H1 (cell line): ENCODE data around the gene HIVEP3. TPM values are rescaled to one million over a fixed set of nuclear protein-coding genes. Genes with fewer than 3 reads are reported as not detected.

Experiments used
- CTCF ChIA-PET: fragments of 300-600 bp; sonication (Branson Sonifier 250); formaldehyde crosslinking; loops from one replicate; lab custom pipeline; 2021; ENCODE audit not compliant: partially characterized antibody; lab: Charles Lee
- POLR2A ChIA-PET: fragments of 300-600 bp; sonication (Branson Sonifier 250); formaldehyde crosslinking; loops from one replicate; lab custom pipeline; 2021; ENCODE audit warnings: inconsistent platforms; ENCODE audit not compliant: partially characterized antibody; lab: Charles Lee
- DNase-seq, 2 experiments: peaks; one replicate each; pipeline versions ENCODE4 v3.0.0 to v3.0.0-alpha.2; 2010 to 2022; ENCODE audit warnings: low spot score in 2 of 2, low read depth in 1 of 2, mixed read lengths in 1 of 2
- FAIRE-seq: peaks from 2 replicates; lab custom pipeline; 2011; peaks lifted over from hg19 to GRCh38; lab: Jason Lieb, UNC
- H2AFZ ChIP-seq: 2 replicates; pipeline ENCODE4 v1.8.1; 2012; ENCODE audit warnings: low read length, inconsistent platforms
- H2AK5ac ChIP-seq: 2 replicates; pipeline ENCODE4 v1.6.1; 2013; ENCODE audit warnings: low read depth, low read length
- H2BK120ac ChIP-seq: replicated peaks from 2 replicates; pipeline ENCODE3; 2013; ENCODE audit warnings: low read depth, low read length, inconsistent platforms
- H2BK12ac ChIP-seq: 2 replicates; pipeline ENCODE4 v1.6.1; 2013; ENCODE audit warnings: low read depth, low read length
- H2BK15ac ChIP-seq: 2 replicates; pipeline ENCODE4 v1.6.1; 2013; ENCODE audit warnings: low read length
- H2BK20ac ChIP-seq: 2 replicates; pipeline ENCODE4 v1.6.1; 2013; ENCODE audit warnings: low read length
- H2BK5ac ChIP-seq: 2 replicates; pipeline ENCODE4 v1.6.1; 2013; ENCODE audit warnings: low read depth, low read length
- H3K14ac ChIP-seq: 2 replicates; pipeline ENCODE4 v1.6.1; 2013; ENCODE audit warnings: inconsistent platforms; ENCODE audit not compliant: insufficient read length
- H3K18ac ChIP-seq: 2 replicates; pipeline ENCODE4 v1.6.1; 2013; ENCODE audit warnings: low read length; ENCODE audit errors: extremely low read depth
- H3K23ac ChIP-seq: 2 replicates; pipeline ENCODE4 v1.6.1; 2013; ENCODE audit warnings: inconsistent platforms; ENCODE audit not compliant: insufficient read length
- H3K23me2 ChIP-seq: 2 replicates; pipeline ENCODE4 v1.6.1; 2013; ENCODE audit warnings: low read depth, low read length
- H3K27ac ChIP-seq: 2 replicates; pipeline ENCODE4 v1.6.1; 2011; ENCODE audit warnings: low read depth, low read length, inconsistent platforms
- H3K27me3 ChIP-seq, 4 experiments: replicated peaks in 1 of 4; 1 replicate in 1 of 4; 2 replicates in 3 of 4; pipeline versions ENCODE4 v1.6.1 to v1.8.1; 2011 to 2013; ENCODE audit warnings: low read length in 3 of 4, mild to moderate bottlenecking in 3 of 4, inconsistent platforms in 2 of 4, mixed read lengths in 2 of 4, moderate library complexity in 1 of 4; ENCODE audit not compliant: control insufficient read depth in 3 of 4, insufficient read depth in 3 of 4; ENCODE audit errors: extremely low read depth in 1 of 4
- H3K36me3 ChIP-seq, 4 experiments: 2 replicates each; pipeline versions ENCODE4 v1.6.1 to v1.8.1; 2011 to 2013; ENCODE audit warnings: mild to moderate bottlenecking in 4 of 4, low read length in 3 of 4, moderate library complexity in 2 of 4, control low read depth in 1 of 4, inconsistent platforms in 1 of 4; ENCODE audit not compliant: insufficient read depth in 4 of 4, control insufficient read depth in 2 of 4
- H3K4ac ChIP-seq: replicated peaks from 2 replicates; pipeline ENCODE3; 2013; ENCODE audit warnings: low read length, low read depth, mixed read lengths, inconsistent platforms; ENCODE audit not compliant: insufficient read length
- H3K4me1 ChIP-seq, 4 experiments: replicated peaks in 1 of 4; 1 replicate in 1 of 4; 2 replicates in 3 of 4; pipeline versions ENCODE4 v1.6.1 to v1.8.1; 2011 to 2013; ENCODE audit warnings: low read length in 3 of 4, inconsistent platforms in 2 of 4, mixed read lengths in 1 of 4; ENCODE audit not compliant: insufficient read depth in 4 of 4, control insufficient read depth in 3 of 4
- H3K4me2 ChIP-seq, 2 experiments: 2 replicates each; pipeline versions ENCODE4 v1.6.1 to v1.8.1; 2011 to 2013; ENCODE audit warnings: low read depth in 2 of 2, low read length in 2 of 2, control low read depth in 1 of 2, inconsistent platforms in 1 of 2, mild to moderate bottlenecking in 1 of 2; ENCODE audit not compliant: insufficient read depth in 1 of 2
- H3K4me3 ChIP-seq, 4 experiments: fragments of 200-600, 300-600 bp in 1 of 4; sonication (generic), shearing (Covaris generic), sonication (Bioruptor Twin) in 1 of 4; 2 replicates each; pipeline versions ENCODE4 v1.5.1 to v1.8.1; 2011 to 2016; ENCODE audit warnings: low read length in 4 of 4, low read depth in 3 of 4, control low read depth in 2 of 4, inconsistent platforms in 2 of 4, mild to moderate bottlenecking in 2 of 4, mixed read lengths in 1 of 4, moderate library complexity in 1 of 4; ENCODE audit not compliant: insufficient read depth in 2 of 4; ENCODE audit errors: extremely low read depth in 1 of 4
- H3K56ac ChIP-seq: replicated peaks from 2 replicates; pipeline ENCODE3; 2013; ENCODE audit warnings: low read depth, mild to moderate bottlenecking, mixed read lengths, low read length, inconsistent platforms; ENCODE audit not compliant: insufficient read length
- H3K79me1 ChIP-seq: 2 replicates; pipeline ENCODE4 v1.6.1; 2013; ENCODE audit warnings: low read depth, low read length, control low read depth
- H3K79me2 ChIP-seq, 2 experiments: 2 replicates each; pipeline versions ENCODE4 v1.6.1 to v1.8.1; 2012 to 2013; ENCODE audit warnings: low read length in 2 of 2, mild to moderate bottlenecking in 2 of 2, inconsistent platforms in 1 of 2; ENCODE audit not compliant: insufficient read depth in 2 of 2, control insufficient read depth in 1 of 2
- H3K9ac ChIP-seq, 4 experiments: replicated peaks in 1 of 4; 1 replicate in 1 of 4; 2 replicates in 3 of 4; pipeline versions ENCODE4 v1.6.1 to v1.8.1; 2011 to 2013; ENCODE audit warnings: low read depth in 3 of 4, low read length in 3 of 4, control low read depth in 2 of 4, mild to moderate bottlenecking in 2 of 4, moderate library complexity in 2 of 4, inconsistent platforms in 1 of 4; ENCODE audit errors: extremely low read depth in 1 of 4
- H3K9me3 ChIP-seq, 2 experiments: 2 replicates each; pipeline versions ENCODE4 v1.6.1 to v1.8.1; 2012 to 2013; ENCODE audit warnings: mild to moderate bottlenecking in 2 of 2, moderate library complexity in 2 of 2, control low read depth in 1 of 2, inconsistent platforms in 1 of 2, low read depth in 1 of 2, low read length in 1 of 2, mixed read lengths in 1 of 2; ENCODE audit not compliant: insufficient read depth in 2 of 2
- H4K20me1 ChIP-seq, 2 experiments: replicated peaks in 1 of 2; 2 replicates each; pipeline versions ENCODE3 to v1.8.1; 2011 to 2013; ENCODE audit warnings: inconsistent platforms in 2 of 2, low read length in 2 of 2, mild to moderate bottlenecking in 1 of 2; ENCODE audit not compliant: insufficient read depth in 2 of 2, control insufficient read depth in 1 of 2
- H4K5ac ChIP-seq: 2 replicates; pipeline ENCODE4 v1.6.1; 2013; ENCODE audit warnings: low read length, low read depth, mixed read lengths, inconsistent platforms; ENCODE audit not compliant: insufficient read length
- H4K8ac ChIP-seq: 2 replicates; pipeline ENCODE4 v1.8.0; 2013; ENCODE audit warnings: mild to moderate bottlenecking, moderate library complexity, low read length, inconsistent platforms; ENCODE audit not compliant: insufficient read depth; ENCODE audit errors: extremely low read depth
- H4K91ac ChIP-seq: replicated peaks from 2 replicates; pipeline ENCODE3; 2013; ENCODE audit warnings: low read length, mixed read lengths, inconsistent platforms; ENCODE audit not compliant: insufficient read length
- GTF2F1 ChIP-seq: IDR thresholded peaks from 2 replicates; pipeline ENCODE4 v1.6.1; 2012; ENCODE audit warnings: low read depth, low read length, improper control_type of control experiment, borderline replicate concordance
- HDAC2 ChIP-seq, 2 experiments: fragments of 300-600 bp in 1 of 2; sonication (generic) in 1 of 2; IDR thresholded peaks; 2 replicates each; pipeline ENCODE4 v1.6.1; 2011 to 2012; ENCODE audit warnings: low read depth in 2 of 2, low read length in 2 of 2, mild to moderate bottlenecking in 2 of 2, moderate library complexity in 2 of 2, borderline replicate concordance in 1 of 2, inconsistent platforms in 1 of 2
- KDM5A ChIP-seq: fragments of 200-600 bp; IDR thresholded peaks from 2 replicates; pipeline ENCODE4 v1.7.1; 2012; ENCODE audit warnings: mild to moderate bottlenecking, low read length, inconsistent platforms, mixed read lengths
- PHF8 ChIP-seq: fragments of 200-600 bp; sonication (generic); conservative IDR thresholded peaks from 2 replicates; pipeline ENCODE4 v1.7.1; 2012; ENCODE audit warnings: low read depth, mild to moderate bottlenecking, inconsistent platforms, low read length, moderate library complexity
- RNF2 ChIP-seq: fragments of 200-900, 300-1000 bp; sonication (generic); IDR thresholded peaks from 2 replicates; pipeline ENCODE4 v1.7.1; 2016; ENCODE audit warnings: borderline replicate concordance, low read depth, mild to moderate bottlenecking, antibody characterized with exemption, low read length; ENCODE audit not compliant: poor library complexity, severe bottlenecking; ENCODE audit errors: missing control alignments
- RXRA ChIP-seq: IDR thresholded peaks from 2 replicates; pipeline ENCODE4 v1.6.1; 2011; ENCODE audit warnings: low read depth, mild to moderate bottlenecking, low read length, moderate library complexity; ENCODE audit not compliant: insufficient read depth
- SUZ12 ChIP-seq: fragments of 200-600 bp; sonication (generic); IDR thresholded peaks from 2 replicates; pipeline ENCODE4 v1.6.1; 2012; ENCODE audit warnings: mild to moderate bottlenecking, inconsistent platforms, low read length, moderate library complexity, mixed read lengths
- TAF1 ChIP-seq: IDR thresholded peaks from 2 replicates; pipeline ENCODE4 v1.6.1; 2011; ENCODE audit warnings: mild to moderate bottlenecking, low read depth, low read length
- TEAD4 ChIP-seq: IDR thresholded peaks from 2 replicates; pipeline ENCODE4 v1.6.1; 2012; ENCODE audit warnings: low read depth, low read length, inconsistent platforms, mixed read lengths
- YY1 ChIP-seq: IDR thresholded peaks from 2 replicates; pipeline ENCODE4 v1.6.1; 2011; ENCODE audit warnings: low read depth, mild to moderate bottlenecking, low read length
- ZNF274 ChIP-seq: IDR thresholded peaks from 2 replicates; pipeline ENCODE4 v1.7.0; 2012; ENCODE audit warnings: low read length, borderline replicate concordance; ENCODE audit errors: extremely low read depth
- WGBS, 2 experiments: shearing (Covaris generic) in 1 of 2; methylation state at CpG; one replicate each; pipeline versions ENCODE4 v1.1.6 to v1.1.7; 2013 to 2015; ENCODE audit warnings: low lambda C conversion rate in 2 of 2, mixed read lengths in 2 of 2, inconsistent platforms in 1 of 2, low coverage in 1 of 2, missing lambda C conversion rate in 1 of 2; ENCODE audit not compliant: insufficient replicate concordance in 2 of 2, insufficient coverage in 1 of 2, insufficient read length in 1 of 2; ENCODE audit errors: extremely low coverage in 1 of 2, missing lambda C conversion rate in 1 of 2; 5-methylcytosine and 5-hydroxymethylcytosine counted together
- polyA plus RNA-seq, 7 experiments: library from polyadenylated mRNA; depleted of rRNA in 3 of 7; stranded (reverse) in 5 of 7; unstranded in 2 of 7; fragments of >200 nt in 5 of 7; fragments of 200-250 nt in 2 of 7; gene quantifications; 1 replicate in 5 of 7; 2 replicates in 1 of 7; 4 replicates in 1 of 7; pipeline versions ENCODE4 v1.2.1 to v1.2.3, GENCODE V29; 2011 to 2013; ENCODE audit warnings: missing spikeins in 2 of 7, mixed read lengths in 2 of 7
- total RNA-seq: library from RNA; stranded (reverse); fragmentation: NEBNext Ultra II Directional; extraction: Animal tissue kit (Norgen Biotek cat#: 25700); gene quantifications from 2 replicates; pipeline ENCODE4 v1.2.1, GENCODE V29; 2021
- TF ChIP-seq, protein P1 (sequence below): IDR thresholded peaks from 2 replicates; pipeline ENCODE4 v1.6.1; 2012; ENCODE audit warnings: low read length, inconsistent platforms

HIVEP3 gene
- total and polyA plus RNA-seq, 2 of the 8 experiments (the other 6 are each of a cell fraction or from before 2014, with no cell fraction given): 0.24 to 0.69 TPM

DNA sequence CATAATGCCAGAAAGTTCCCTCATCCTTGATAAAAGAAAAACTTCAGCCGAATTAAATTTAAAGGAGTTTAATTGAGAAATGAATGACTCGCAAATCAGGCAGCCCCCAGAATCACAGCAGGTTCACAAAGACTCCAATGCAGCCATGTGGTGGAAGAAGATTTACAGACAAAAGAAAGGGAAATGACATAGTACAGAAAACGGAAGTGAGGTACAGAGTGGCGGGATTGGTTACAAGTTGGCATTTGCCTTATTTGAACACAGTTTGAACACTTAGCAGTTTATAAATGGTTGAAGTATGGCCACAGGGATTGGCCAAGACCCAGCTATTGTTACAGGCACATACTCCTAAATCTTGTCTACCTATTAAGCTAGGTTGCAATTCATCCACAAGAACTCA lies 46.6 kb downstream of the HIVEP3 start:
- POLR2A ChIA-PET: interaction anchor here (3.3 kb wide), 1 partner anchor 11 kb away, joined by 9 read pairs; no protein-coding TSS in a partner anchor
- no peak overlapping the region for H3K56ac ChIP-seq
- FAIRE-seq: no peak
- TF ChIP-seq GTF2F1: no peak
- no peak for TF ChIP-seq PHF8
- TF ChIP-seq, protein P1, sequence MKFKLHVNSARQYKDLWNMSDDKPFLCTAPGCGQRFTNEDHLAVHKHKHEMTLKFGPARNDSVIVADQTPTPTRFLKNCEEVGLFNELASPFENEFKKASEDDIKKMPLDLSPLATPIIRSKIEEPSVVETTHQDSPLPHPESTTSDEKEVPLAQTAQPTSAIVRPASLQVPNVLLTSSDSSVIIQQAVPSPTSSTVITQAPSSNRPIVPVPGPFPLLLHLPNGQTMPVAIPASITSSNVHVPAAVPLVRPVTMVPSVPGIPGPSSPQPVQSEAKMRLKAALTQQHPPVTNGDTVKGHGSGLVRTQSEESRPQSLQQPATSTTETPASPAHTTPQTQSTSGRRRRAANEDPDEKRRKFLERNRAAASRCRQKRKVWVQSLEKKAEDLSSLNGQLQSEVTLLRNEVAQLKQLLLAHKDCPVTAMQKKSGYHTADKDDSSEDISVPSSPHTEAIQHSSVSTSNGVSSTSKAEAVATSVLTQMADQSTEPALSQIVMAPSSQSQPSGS: no peak
- no peak for TF ChIP-seq TAF1
- no peak for TF ChIP-seq RXRA
- no peak for TF ChIP-seq HDAC2 (IDR thresholded peaks at IDR 0.05; ENCODE audit: borderline replicate concordance in 1 of 2, low read depth in 2 of 2, low read length in 2 of 2)
- no peak for TF ChIP-seq TEAD4
- no peak for TF ChIP-seq RNF2
- no peak for TF ChIP-seq SUZ12
- no peak for TF ChIP-seq KDM5A
- TF ChIP-seq ZNF274: no peak
- no peak for TF ChIP-seq YY1

More for the DNA sequence above, 46.6 kb downstream of the HIVEP3 start:
- H3K9me3 ChIP-seq: no peaks in the 10 kb centered on the region
- H3K79me1 ChIP-seq: no peaks in the 10 kb centered on the region
- peaks cover 8 to 15% (median 13%) of the 10 kb centered on the region in 4 experiments for H3K4me1 ChIP-seq
- no peaks in the 10 kb centered on the region for H3K27me3 ChIP-seq
- no peak overlapping the region for H2BK12ac ChIP-seq
- no peak overlapping the region for H2AFZ ChIP-seq
- no peaks in the 10 kb centered on the region for H3K79me2 ChIP-seq
- H4K5ac ChIP-seq: no peak overlapping the region
- CTCF ChIA-PET: interaction anchor here (1.5 to 1.6 kb wide), 2 partner anchors 10 to 11 kb away, joined by 3 to 4 read pairs; no protein-coding TSS in a partner anchor
- H3K4me2 ChIP-seq: no peak overlapping the region
- DNase-seq: no peak
- H3K4me3 ChIP-seq: no peak overlapping the region
- no peaks in the 10 kb centered on the region for H3K36me3 ChIP-seq
- H3K23me2 ChIP-seq: no peaks in the 10 kb centered on the region
- H4K91ac ChIP-seq: no peak overlapping the region
- H4K20me1 ChIP-seq: no peaks in the 10 kb centered on the region
- no peak overlapping the region for H3K27ac ChIP-seq
- H2BK5ac ChIP-seq: no peak overlapping the region
- no peak overlapping the region for H2BK15ac ChIP-seq
- H3K14ac ChIP-seq: no peak overlapping the region
- H2BK120ac ChIP-seq: no peak overlapping the region
- H2AK5ac ChIP-seq: no peak overlapping the region
- no peak overlapping the region for H2BK20ac ChIP-seq
- no peak overlapping the region for H3K9ac ChIP-seq
- no peak overlapping the region for H3K23ac ChIP-seq
- H3K4ac ChIP-seq: no peak overlapping the region
- 90% methylated on average over 4 of the region's 4 CpGs; no CpG with 5 or more reads in 1 of the 2 experiments for WGBS, 2 experiments
- no peak overlapping the region for H3K18ac ChIP-seq
- no peak overlapping the region for H4K8ac ChIP-seq
